HepG2 (cell line): ENCODE measurements around the gene SLC16A1. TPM values are rescaled to one million over a fixed set of nuclear protein-coding genes. Genes with fewer than 3 reads are reported as not detected.

ENCODE experiments used
- ATAC-seq: fragments of 200-7000 bp; cut with Tn5 transposase; 3 replicates; pipeline ENCODE4 v1.9.1; 2020; ENCODE audit warnings: mild to moderate bottlenecking, moderate library complexity
- BruUV-seq: library from RNA; stranded (reverse); fragments of 400-500 nt; replicated peaks from 2 replicates; lab custom pipeline; 2021; lab: Mats Ljungman, UMichigan
- CTCF ChIA-PET: fragments of 300-600 bp; formaldehyde crosslinking; extraction: SDS; loops from one replicate; lab custom pipeline; 2021; ENCODE audit warnings: low total read pairs, inconsistent platforms, low intra/inter-chr PET ratio; lab: Yijun Ruan, JAX
- POLR2A ChIA-PET: fragments of 350-600 bp; sonication (Branson Sonifier 250); formaldehyde crosslinking; loops from one replicate; lab custom pipeline; 2020; ENCODE audit warnings: antibody characterized with exemption, inconsistent platforms; lab: Yijun Ruan, JAX
- DNase-seq: peaks from one replicate; pipeline ENCODE4 v3.0.0-alpha.2; 2015; ENCODE audit warnings: low spot score
- FAIRE-seq: peaks from 3 replicates; lab custom pipeline; 2011; peaks lifted over from hg19 to GRCh38; lab: Jason Lieb, UNC
- H2AFZ ChIP-seq: one replicate; pipeline ENCODE4 v1.6.1; 2011; ENCODE audit warnings: low read length, inconsistent platforms
- H3K27ac ChIP-seq: fragments of 300-600 bp; 3 replicates; pipeline ENCODE4 v1.8.0; 2011; ENCODE audit warnings: mixed run types, mild to moderate bottlenecking, mixed read lengths, low read length, inconsistent platforms; ENCODE audit not compliant: insufficient read depth; ENCODE audit errors: extremely low read length
- H3K27me3 ChIP-seq, 2 experiments: fragments of 200-600 bp in 1 of 2; 2 replicates in 1 of 2; 3 replicates in 1 of 2; pipeline versions ENCODE4 v1.6.0 to v1.8.0; 2011; ENCODE audit warnings: low read length in 2 of 2, mild to moderate bottlenecking in 2 of 2, moderate library complexity in 2 of 2, inconsistent platforms in 1 of 2; ENCODE audit not compliant: insufficient read depth in 2 of 2, control insufficient read depth in 1 of 2
- H3K36me3 ChIP-seq, 2 experiments: fragments of 200-600 bp in 1 of 2; replicated peaks in 1 of 2; 2 replicates in 1 of 2; 3 replicates in 1 of 2; pipeline versions ENCODE4 v1.5.1 to v1.8.0; 2011; ENCODE audit warnings: low read length in 2 of 2, inconsistent platforms in 1 of 2; ENCODE audit not compliant: insufficient read depth in 2 of 2, control insufficient read depth in 1 of 2
- H3K4me1 ChIP-seq: 2 replicates; pipeline ENCODE4 v1.5.1; 2012; ENCODE audit warnings: low read length, inconsistent platforms; ENCODE audit not compliant: insufficient read depth
- H3K4me2 ChIP-seq: 2 replicates; pipeline ENCODE4 v1.6.0; 2011; ENCODE audit warnings: low read depth, low read length, inconsistent platforms
- H3K4me3 ChIP-seq, 3 experiments: fragments of 200-600 bp in 1 of 3; sonication (generic), shearing (Covaris generic) in 1 of 3; replicated peaks in 1 of 3; 2 replicates each; pipeline ENCODE4 v1.5.1; 2011 to 2016; ENCODE audit warnings: low read length in 3 of 3, inconsistent platforms in 2 of 3, low read depth in 2 of 3, mild to moderate bottlenecking in 2 of 3, control low read depth in 1 of 3, mixed read lengths in 1 of 3; ENCODE audit not compliant: insufficient read depth in 1 of 3
- H3K79me2 ChIP-seq: one replicate; pipeline ENCODE4 v1.6.1; 2011; ENCODE audit warnings: low read length, inconsistent platforms; ENCODE audit not compliant: insufficient read depth
- H3K9ac ChIP-seq: 2 replicates; pipeline ENCODE4 v1.6.0; 2011; ENCODE audit warnings: mild to moderate bottlenecking, low read depth, low read length, inconsistent platforms; ENCODE audit not compliant: insufficient read depth
- H3K9me3 ChIP-seq: 2 replicates; pipeline ENCODE4 v1.5.1; 2012; ENCODE audit warnings: mild to moderate bottlenecking, low read length
- H4K20me1 ChIP-seq: 2 replicates; pipeline ENCODE4 v1.6.0; 2011; ENCODE audit warnings: inconsistent platforms, mild to moderate bottlenecking, low read length, moderate library complexity; ENCODE audit not compliant: insufficient read depth
- CENPX ChIP-seq: sonication (generic); formaldehyde crosslinking; IDR thresholded peaks from 2 replicates; pipeline ENCODE4 v1.9.0; 2021; ENCODE audit warnings: mild to moderate bottlenecking, missing genetic modification reagents, moderate library complexity
- LRRFIP1 ChIP-seq: sonication (generic); formaldehyde crosslinking; conservative IDR thresholded peaks from 2 replicates; pipeline ENCODE4 v1.4.0; 2020; ENCODE audit warnings: missing genetic modification reagents
- MTA1 ChIP-seq: sonication (generic); formaldehyde crosslinking; IDR thresholded peaks from 2 replicates; pipeline ENCODE4 v1.4.0; 2020; ENCODE audit warnings: missing genetic modification reagents, mild to moderate bottlenecking, borderline replicate concordance
- NFE2L1 ChIP-seq: sonication (generic); formaldehyde crosslinking; IDR thresholded peaks from 2 replicates; pipeline ENCODE4 v1.4.0; 2020; ENCODE audit warnings: missing genetic modification reagents, mild to moderate bottlenecking, borderline replicate concordance
- NFKB2 ChIP-seq: sonication (generic); formaldehyde crosslinking; IDR thresholded peaks from 2 replicates; pipeline ENCODE4 v1.4.0; 2020; ENCODE audit warnings: missing genetic modification reagents, borderline replicate concordance
- PRPF4 ChIP-seq: fragments of 200-400 bp; formaldehyde crosslinking; IDR thresholded peaks from 2 replicates; pipeline ENCODE4 v1.6.1; 2016; ENCODE audit warnings: low read length, low read depth; ENCODE audit not compliant: poor library complexity, severe bottlenecking
- SAP130 ChIP-seq: IDR thresholded peaks from 2 replicates; pipeline ENCODE4 v1.6.1; 2016; ENCODE audit warnings: low read depth
- SRSF4 ChIP-seq: fragments of 200-400 bp; formaldehyde crosslinking; IDR thresholded peaks from one replicate; pipeline ENCODE4 v1.6.1; 2018; ENCODE audit warnings: mild to moderate bottlenecking, low read depth, low read length, moderate library complexity; ENCODE audit not compliant: poor library complexity, severe bottlenecking
- ZC3H4 ChIP-seq: sonication (generic); formaldehyde crosslinking; IDR thresholded peaks from 2 replicates; pipeline ENCODE4 v1.4.0; 2020; ENCODE audit warnings: missing genetic modification reagents, borderline replicate concordance
- ZEB1 ChIP-seq: IDR thresholded peaks from 2 replicates; pipeline ENCODE4 v1.6.1; 2012; ENCODE audit warnings: mild to moderate bottlenecking, low read depth, inconsistent platforms; ENCODE audit not compliant: insufficient replicate concordance
- ZMAT5 ChIP-seq: sonication (generic); formaldehyde crosslinking; IDR thresholded peaks from 2 replicates; pipeline ENCODE4 v1.5.0; 2020; ENCODE audit warnings: mild to moderate bottlenecking, low read depth, missing genetic modification reagents, borderline replicate concordance
- ZMYM4 ChIP-seq: sonication (generic); formaldehyde crosslinking; IDR thresholded peaks from 2 replicates; pipeline ENCODE4 v1.8.1; 2023; ENCODE audit warnings: mild to moderate bottlenecking, missing genetic modification reagents
- ZNF362 ChIP-seq: sonication (generic); formaldehyde crosslinking; IDR thresholded peaks from 2 replicates; pipeline ENCODE4 v1.4.0; 2020; ENCODE audit warnings: missing genetic modification reagents, mild to moderate bottlenecking, borderline replicate concordance
- ZNF639 ChIP-seq: conservative IDR thresholded peaks from 2 replicates; pipeline ENCODE4 v1.6.1; 2018; ENCODE audit warnings: missing genetic modification reagents
- ZNF850 ChIP-seq: sonication (generic); formaldehyde crosslinking; conservative IDR thresholded peaks from 2 replicates; pipeline ENCODE4 v1.9.0; 2021; ENCODE audit warnings: mild to moderate bottlenecking, missing genetic modification reagents
- ZZZ3 ChIP-seq: sonication (generic); formaldehyde crosslinking; IDR thresholded peaks from 2 replicates; pipeline ENCODE4 v1.4.0; 2020; ENCODE audit warnings: missing genetic modification reagents, mild to moderate bottlenecking, borderline replicate concordance
- WGBS: methylation state at CpG from one replicate; pipeline ENCODE4 v1.1.6; 2017; ENCODE audit warnings: low lambda C conversion rate; 5-methylcytosine and 5-hydroxymethylcytosine counted together
- in situ Hi-C: cut with HindIII; loops from 2 replicates; pipeline ENCODE4 v1.10.0; 2017; ENCODE audit warnings: low pct_unique_long_range_greater_than_20kb; ENCODE audit not compliant: extremely low pct_ligation_motif_present
- intact Hi-C: fragments of 100-400 bp; cut with micrococcal nuclease; formaldehyde crosslinking; loops from one replicate; pipeline ENCODE4 v1.10.0; 2022; ENCODE audit not compliant: unreplicated experiment
- polyA plus RNA-seq, 8 experiments: library from polyadenylated mRNA; depleted of rRNA in 3 of 8; stranded (reverse) in 7 of 8; unstranded in 1 of 8; fragments of >200 nt; fragmentation: Illumina TruSeq in 4 of 8; extraction: Trizol in 4 of 8; gene quantifications; 2 replicates each; pipeline versions ENCODE4 v1.2.1 to v1.2.3, GENCODE V29; 2011 to 2016; ENCODE audit warnings: low read depth in 4 of 8, missing spikeins in 1 of 8, mixed read lengths in 1 of 8; ENCODE audit not compliant: insufficient read depth in 1 of 8
- total RNA-seq, 5 experiments: library from RNA; depleted of rRNA; stranded (reverse); fragments of >200 nt; fragmentation: Illumina TruSeq; extraction: Trizol; gene quantifications; 2 replicates each; pipeline ENCODE4 v1.2.3, GENCODE V29; 2016; ENCODE audit warnings: low read depth in 1 of 5

Gene SLC16A1
- total and polyA plus RNA-seq, 2 of the 13 experiments (the other 11 are each of a cell fraction or from before 2014, with no cell fraction given): 106 to 142 TPM

- H2AFZ ChIP-seq: no peak overlapping the region
- no peaks in the 10 kb centered on the region for H3K79me2 ChIP-seq
- DNase-seq (no peak), FAIRE-seq (no peak), ATAC-seq (no peak)
- POLR2A ChIA-PET: no interaction called here
- 95% methylated on average over 3 of the region's 3 CpGs for WGBS
- BruUV-seq: no TSS peak
- no peak overlapping the region for H3K9ac ChIP-seq
- no peaks in the 10 kb centered on the region for H3K4me1 ChIP-seq
- no peaks in the 10 kb centered on the region for H3K36me3 ChIP-seq
- no peak overlapping the region for H3K4me2 ChIP-seq
- no peak overlapping the region for H3K4me3 ChIP-seq
- H3K27me3 ChIP-seq: no peaks in the 10 kb centered on the region; a peak in 1 of 5 replicates
- peaks cover 26% of the 10 kb centered on the region for H3K9me3 ChIP-seq
- no peak overlapping the region for H3K27ac ChIP-seq
- TF ChIP-seq ZMAT5 (CRISPR knock-in tag) (no peak), ZEB1 (no peak), ZNF639 (no peak), ZNF850 (CRISPR knock-in tag) (no peak), SAP130 (no peak), MTA1 (no peak), CENPX (CRISPR knock-in tag) (no peak), ZMYM4 (no peak), NFKB2 (CRISPR knock-in tag) (no peak), ZNF362 (CRISPR knock-in tag) (no peak), ZC3H4 (CRISPR knock-in tag) (no peak), ZZZ3 (no peak), SRSF4 (no peak), PRPF4 (no peak), LRRFIP1 (CRISPR knock-in tag) (no peak), NFE2L1 (CRISPR knock-in tag) (no peak)
- TF ChIP-seq, all 625 proteins: peak for 0
- intact Hi-C loops: no loop called here
- no peaks in the 10 kb centered on the region for H4K20me1 ChIP-seq
- CTCF ChIA-PET: no interaction called here
- in situ Hi-C loops: no loop called here
These were observed 62.0 kb downstream of the SLC16A1 start for GRCh38 chr1:112894010-112894292.
